Mesenteric fat pad (tissue), 1 donor: ENCODE results near the gene CPD. TPM values are rescaled to one million over a fixed set of nuclear protein-coding genes. Genes with fewer than 3 reads are reported as not detected.

ENCODE experiments used
- DNase-seq: peaks from one replicate; pipeline ENCODE4 v3.0.0-alpha.2; 2020; ENCODE audit warnings: low spot score
- total RNA-seq: library from RNA; stranded (reverse); fragmentation: NEBNext Ultra II Directional; extraction: Animal tissue kit (Norgen Biotek cat#: 25700); gene quantifications from one replicate; pipeline ENCODE4 v1.2.1, GENCODE V29; 2021
- donor health status: DM: yes; HTN: yes; CAD: no.

Gene CPD
- total RNA-seq, 1 donor from 2014 or later: 57.8 TPM

GRCh38 chr17:30495586-30495985 is 116.9 kb downstream of the CPD start:
- DNase-seq: no peak

GRCh38 chr17:30503558-30503957 is 124.8 kb downstream of the CPD start:
- no peak for DNase-seq

GRCh38 chr17:30505868-30506417 is 127.2 kb downstream of the CPD start:
- no peak for DNase-seq

- no peak for DNase-seq
These were observed 127.8 kb downstream of the CPD start for GRCh38 chr17:30506481-30506880.

- no peak for DNase-seq
These were observed 134.6 kb downstream of the CPD start for GRCh38 chr17:30513346-30513745.

GRCh38 chr17:30514895-30515596 is 136.3 kb downstream of the CPD start:
- DNase-seq: no peak

GRCh38 chr17:30517786-30518185 is 139.1 kb downstream of the CPD start:
- no peak for DNase-seq

- DNase-seq: no peak
These were observed 140.4 kb downstream of the CPD start for GRCh38 chr17:30519166-30519565.

Other genes with a start within 250 kb of the CPD start
- not detected for gene SLC6A4, start 143.2 kb upstream of the CPD start, total RNA-seq
- gene BLMH, start 87.0 kb upstream of the CPD start, total RNA-seq: 26.8 TPM
- gene TMIGD1, start 44.9 kb upstream of the CPD start, total RNA-seq: not detected
- gene GOSR1, start 98.5 kb downstream of the CPD start, total RNA-seq: 50.9 TPM